Measurements from ENCODE around the gene BABAM2. TPM values are rescaled to one million over a fixed set of nuclear protein-coding genes. Genes with fewer than 3 reads are reported as not detected.

Gene BABAM2
- total and polyA plus RNA-seq, 9 of the 15 experiments (the other 6 are each of a cell fraction or from before 2014, with no cell fraction given), result 10.9 to 37.4 (median 25.6) TPM

GRCh38 chr2:28348921-28349320 lies 458.4 kb downstream of the BABAM2 start (continued):
- no peak for TF ChIP-seq ZNF518B (CRISPR knock-in tag; IDR thresholded peaks at IDR 0.05)

- Histone ChIP-seq H4K20me1 (replicated peaks; ENCODE audit: control insufficient read depth, insufficient read depth, low read length) (no peaks in the 10 kb centered on the region), H3K9me1 (ENCODE audit: control insufficient read depth, insufficient read depth, low read length) (no peaks in the 10 kb centered on the region), H3K4me1 (replicated peaks in 1 of 2; ENCODE audit: control insufficient read depth in 2 of 2, insufficient read depth in 2 of 2, low read length in 2 of 2) (peaks cover 2 to 43% of the 10 kb centered on the region in 2 experiments; a peak in 3 of 5 replicates), H3K27ac (ENCODE audit: extremely low read depth, low read depth, low read length) (no peak overlapping the region), H3K9me3 (replicated peaks; ENCODE audit: control insufficient read depth, insufficient read depth, low read depth, low read length) (no peaks in the 10 kb centered on the region), H3K4me3 (no peak overlapping the region), H3K4me2 (ENCODE audit: insufficient read depth, low read length) (no peak overlapping the region), H2AFZ (ENCODE audit: low read depth, low read length) (peak overlapping the region; percentile 43; the same call in 1 of the 2 replicates), H3K79me2 (ENCODE audit: control insufficient read depth, insufficient read depth, low read length) (no peaks in the 10 kb centered on the region), H3K9ac (ENCODE audit: insufficient read depth in 1 of 2, low read depth in 2 of 2, low read length in 2 of 2) (peak overlapping the region in 1 of 2 experiments; percentile 53; a peak in 1 of 4 replicates), H3K36me3 (ENCODE audit: control insufficient read depth, insufficient read depth, low read length) (no peaks in the 10 kb centered on the region), H3K27me3 (ENCODE audit: control insufficient read depth in 2 of 2, insufficient read depth in 2 of 2, low read length in 2 of 2) (no peaks in the 10 kb centered on the region)
- intact Hi-C loops (cut with micrococcal nuclease) (no loop called here), in situ Hi-C loops (cut with MboI) (no loop called here)
- DNase-seq (ENCODE audit: extremely low read depth in 1 of 4, low spot score in 3 of 4), result no peak
- POLR2A ChIA-PET, result interaction anchor here (0.6 to 1.8 kb wide), 4 partner anchors 9 to 128 kb away, joined by 3 to 6 read pairs (median 4); no protein-coding TSS in a partner anchor
- TF ChIP-seq GATAD2A (IDR thresholded peaks at IDR 0.05) (no peak), ZNF12 (CRISPR knock-in tag; IDR thresholded peaks at IDR 0.05) (no peak), XRCC5 (IDR thresholded peaks at IDR 0.05; ENCODE audit: low read depth, low read length) (no peak), PYGO2 (tag; IDR thresholded peaks at IDR 0.05) (no peak), ZNF398 (CRISPR knock-in tag; IDR thresholded peaks at IDR 0.05) (no peak), ZNF696 (CRISPR knock-in tag; conservative IDR thresholded peaks at IDR 0.05) (no peak), POLR2A (conservative IDR thresholded peaks at IDR 0.05) (no peak)
- CTCF ChIA-PET (ENCODE audit: low intra/inter-chr PET ratio), result no interaction called here
- no peak for FAIRE-seq
- no peak for ATAC-seq
- no TSS peak for BruUV-seq (replicated peaks)
- WGBS (ENCODE audit: insufficient coverage, low coverage, missing lambda C conversion rate), result 73% methylated on average over 9 of the region's 11 CpGs
Measured at GRCh38 chr2:28349546-28350165, 459.1 kb downstream of the BABAM2 start.
